Activated CD8-positive, alpha-beta memory T cell treated with anti-CD3 and anti-CD28 coated beads, Interleukin-2, amount 50 U/mL, for 48 hours (primary cell): ENCODE results near the gene IFNG.

Source experiments
- DNase-seq: peaks from one replicate; pipeline ENCODE4 v3.0.0-alpha.2; 2020

The IFNG gene

DNA sequence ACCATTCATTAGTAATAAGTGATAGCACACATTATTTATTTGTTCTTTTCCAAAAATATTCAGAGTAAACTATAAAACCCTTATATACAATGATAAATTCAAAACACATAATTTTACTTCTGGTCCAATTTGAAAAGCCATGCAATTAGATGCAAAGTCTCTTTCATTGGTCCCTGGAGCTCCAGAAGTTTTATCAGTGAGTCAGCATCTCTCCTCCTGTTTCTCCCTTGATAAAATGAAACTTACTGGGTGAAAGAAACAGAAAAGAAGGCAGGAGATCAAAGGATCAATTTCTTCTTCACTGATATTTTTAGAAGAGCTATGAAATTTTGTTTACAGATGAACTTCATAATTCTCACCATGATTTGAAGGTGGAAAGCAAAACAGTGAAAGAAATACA lies 47.5 kb downstream of the IFNG start:
- DNase-seq = no peak

- DNase-seq = no peak
Measured at GRCh38 chr12:68109444-68110217, 49.9 kb downstream of the IFNG start.

DNA sequence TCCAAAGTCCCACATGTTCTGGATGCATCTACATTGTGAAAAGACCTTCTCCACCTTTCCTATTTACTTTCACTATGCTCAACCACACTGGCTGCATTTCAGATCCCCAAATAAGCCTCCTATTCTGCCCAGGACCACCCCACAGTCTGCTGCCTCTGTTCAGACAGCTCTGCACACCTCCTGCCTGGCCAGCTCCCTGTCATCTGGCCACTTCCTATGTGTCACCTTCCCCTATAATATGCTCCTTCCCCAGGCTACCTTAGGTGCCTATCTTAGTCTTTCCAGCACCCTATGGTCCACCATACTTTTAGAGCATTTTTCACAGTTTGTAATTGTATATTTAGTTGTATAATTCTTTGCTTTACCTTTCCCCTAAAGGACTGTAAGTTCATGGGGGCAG lies 50.5 kb downstream of the IFNG start:
- no peak for DNase-seq

DNA sequence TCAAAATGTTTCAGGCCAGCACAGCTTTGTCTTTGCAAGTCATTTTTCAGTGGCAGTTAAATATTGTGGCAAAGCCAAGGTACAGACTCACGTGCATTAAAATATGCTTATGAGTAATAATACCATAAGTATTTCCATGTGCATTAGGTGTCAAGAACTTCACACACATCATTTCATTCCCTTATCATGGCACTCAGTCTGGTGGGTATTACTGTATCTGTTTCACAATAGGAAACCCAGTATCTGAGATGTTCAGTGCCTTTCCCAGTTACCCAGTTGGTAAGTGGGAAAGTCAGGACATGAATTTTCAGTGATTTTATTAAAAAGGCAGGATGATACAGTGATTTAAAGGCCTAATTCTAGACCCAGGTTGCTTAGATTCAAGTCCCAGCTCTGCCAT lies 52.9 kb downstream of the IFNG start:
- DNase-seq = no peak

- DNase-seq = no peak
Measured at GRCh38 chr12:68106160-68106559, 53.4 kb downstream of the IFNG start.
